ENCODE results near the gene DEF6. TPM values are rescaled to one million over a fixed set of nuclear protein-coding genes. Genes with fewer than 3 reads are reported as not detected.

The DEF6 gene
- total and polyA plus RNA-seq, 2 of the 13 experiments (the other 11 are each of a cell fraction or from before 2014, with no cell fraction given) = 5.2 to 10.0 TPM

DNA sequence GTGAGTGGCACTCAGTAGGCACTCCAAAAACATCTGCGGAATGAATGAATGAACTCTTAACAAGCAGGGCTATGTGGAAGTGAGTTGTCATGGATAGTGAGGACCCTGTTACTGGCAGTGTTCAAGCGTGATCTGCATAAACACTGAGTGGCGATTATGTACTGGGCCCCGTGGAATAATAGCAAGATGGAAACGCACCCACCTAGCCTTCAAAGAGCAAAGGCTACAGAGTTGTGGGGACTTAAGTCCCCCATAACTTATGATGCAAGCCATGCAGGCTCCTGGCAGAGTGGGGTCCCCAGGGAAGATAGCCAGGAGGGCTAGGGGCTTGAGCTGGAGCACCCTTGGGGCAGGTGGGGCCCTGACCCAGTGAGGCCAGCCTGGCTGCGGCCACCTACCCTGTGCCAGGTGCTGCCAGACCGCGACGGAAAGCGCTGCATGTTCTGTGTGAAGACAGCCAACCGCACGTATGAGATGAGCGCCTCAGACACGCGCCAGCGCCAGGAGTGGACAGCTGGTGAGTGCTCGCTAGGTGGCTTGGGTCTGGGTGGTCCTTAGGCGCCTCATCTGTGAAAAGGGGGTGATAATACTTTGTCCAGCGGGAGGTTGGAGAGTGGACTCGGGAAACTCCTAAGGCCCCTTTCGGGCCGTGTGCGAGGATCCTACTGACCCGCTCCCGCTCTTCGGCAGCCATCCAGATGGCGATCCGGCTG, 20.0 kb downstream of the DEF6 start (continued):
- TF ChIP-seq, protein P1, sequence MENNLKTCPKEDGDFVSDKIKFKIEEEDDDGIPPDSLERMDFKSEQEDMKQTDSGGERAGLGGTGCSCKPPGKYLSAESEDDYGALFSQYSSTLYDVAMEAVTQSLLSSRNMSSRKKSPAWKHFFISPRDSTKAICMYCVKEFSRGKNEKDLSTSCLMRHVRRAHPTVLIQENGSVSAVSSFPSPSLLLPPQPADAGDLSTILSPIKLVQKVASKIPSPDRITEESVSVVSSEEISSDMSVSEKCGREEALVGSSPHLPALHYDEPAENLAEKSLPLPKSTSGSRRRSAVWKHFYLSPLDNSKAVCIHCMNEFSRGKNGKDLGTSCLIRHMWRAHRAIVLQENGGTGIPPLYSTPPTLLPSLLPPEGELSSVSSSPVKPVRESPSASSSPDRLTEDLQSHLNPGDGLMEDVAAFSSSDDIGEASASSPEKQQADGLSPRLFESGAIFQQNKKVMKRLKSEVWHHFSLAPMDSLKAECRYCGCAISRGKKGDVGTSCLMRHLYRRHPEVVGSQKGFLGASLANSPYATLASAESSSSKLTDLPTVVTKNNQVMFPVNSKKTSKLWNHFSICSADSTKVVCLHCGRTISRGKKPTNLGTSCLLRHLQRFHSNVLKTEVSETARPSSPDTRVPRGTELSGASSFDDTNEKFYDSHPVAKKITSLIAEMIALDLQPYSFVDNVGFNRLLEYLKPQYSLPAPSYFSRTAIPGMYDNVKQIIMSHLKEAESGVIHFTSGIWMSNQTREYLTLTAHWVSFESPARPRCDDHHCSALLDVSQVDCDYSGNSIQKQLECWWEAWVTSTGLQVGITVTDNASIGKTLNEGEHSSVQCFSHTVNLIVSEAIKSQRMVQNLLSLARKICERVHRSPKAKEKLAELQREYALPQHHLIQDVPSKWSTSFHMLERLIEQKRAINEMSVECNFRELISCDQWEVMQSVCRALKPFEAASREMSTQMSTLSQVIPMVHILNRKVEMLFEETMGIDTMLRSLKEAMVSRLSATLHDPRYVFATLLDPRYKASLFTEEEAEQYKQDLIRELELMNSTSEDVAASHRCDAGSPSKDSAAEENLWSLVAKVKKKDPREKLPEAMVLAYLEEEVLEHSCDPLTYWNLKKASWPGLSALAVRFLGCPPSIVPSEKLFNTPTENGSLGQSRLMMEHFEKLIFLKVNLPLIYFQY (CRISPR knock-in tag; IDR thresholded peaks at IDR 0.05; ENCODE audit: borderline replicate concordance) = 0 out of 2 replicates have a peak, but pooled peaks have one; percentile 7
- TF ChIP-seq ZNF614 (CRISPR knock-in tag; IDR thresholded peaks at IDR 0.05; ENCODE audit: borderline replicate concordance) (no peak), PHF5A (CRISPR knock-in tag; IDR thresholded peaks at IDR 0.05; ENCODE audit: low read depth, unreplicated experiment) (no peak), HES4 (CRISPR knock-in tag; IDR thresholded peaks at IDR 0.05; ENCODE audit: borderline replicate concordance) (0 out of 2 replicates have a peak, but pooled peaks have one; percentile 10), ATF7-NPFF (CRISPR knock-in tag; IDR thresholded peaks at IDR 0.05; ENCODE audit: low read depth) (peak; percentile 27; the same call in 1 of the 2 replicates), ZNF777 (CRISPR knock-in tag; IDR thresholded peaks at IDR 0.05) (no peak), SMAD1 (CRISPR knock-in tag; IDR thresholded peaks at IDR 0.05; ENCODE audit: borderline replicate concordance, low read depth) (no peak), SALL2 (CRISPR knock-in tag; IDR thresholded peaks at IDR 0.05) (no peak), ZNF737 (CRISPR knock-in tag; IDR thresholded peaks at IDR 0.05; ENCODE audit: borderline replicate concordance) (0 out of 2 replicates have a peak, but pooled peaks have one; percentile 64), FOXC1 (CRISPR knock-in tag; IDR thresholded peaks at IDR 0.05; ENCODE audit: borderline replicate concordance) (0 out of 2 replicates have a peak, but pooled peaks have one; percentile 15), ZNF34 (CRISPR knock-in tag; IDR thresholded peaks at IDR 0.05; ENCODE audit: borderline replicate concordance) (peak; percentile 78; the same call in 1 of the 2 replicates), SMAD3 (CRISPR knock-in tag; IDR thresholded peaks at IDR 0.05) (0 out of 2 replicates have a peak, but pooled peaks have one; percentile 12), KAT2B (IDR thresholded peaks at IDR 0.05; ENCODE audit: borderline replicate concordance, low read depth, low read length) (no peak), NRL (CRISPR knock-in tag; IDR thresholded peaks at IDR 0.05; ENCODE audit: borderline replicate concordance) (peak; percentile 87; the same call in 1 of the 2 replicates), KLF16 (CRISPR knock-in tag; IDR thresholded peaks at IDR 0.05) (no peak), ZNF589 (CRISPR knock-in tag; conservative IDR thresholded peaks at IDR 0.05) (peak; percentile 76; the same call in 1 of the 2 replicates), PAWR (CRISPR knock-in tag; IDR thresholded peaks at IDR 0.05; ENCODE audit: borderline replicate concordance) (peak; percentile 66; the same call in 1 of the 2 replicates), KLF15 (CRISPR knock-in tag; IDR thresholded peaks at IDR 0.05; ENCODE audit: borderline replicate concordance) (no peak; the same call in 1 of the 2 replicates), ZNF558 (CRISPR knock-in tag; IDR thresholded peaks at IDR 0.05; ENCODE audit: borderline replicate concordance) (peak; percentile 80; the same call in 1 of the 2 replicates), EED (CRISPR knock-in tag; IDR thresholded peaks at IDR 0.05) (no peak; the same call in 1 of the 2 replicates), MED13 (CRISPR knock-in tag; IDR thresholded peaks at IDR 0.05) (no peak), ZNF619 (CRISPR knock-in tag; IDR thresholded peaks at IDR 0.05) (0 out of 2 replicates have a peak, but pooled peaks have one; percentile 53)
- TF ChIP-seq, protein P2, sequence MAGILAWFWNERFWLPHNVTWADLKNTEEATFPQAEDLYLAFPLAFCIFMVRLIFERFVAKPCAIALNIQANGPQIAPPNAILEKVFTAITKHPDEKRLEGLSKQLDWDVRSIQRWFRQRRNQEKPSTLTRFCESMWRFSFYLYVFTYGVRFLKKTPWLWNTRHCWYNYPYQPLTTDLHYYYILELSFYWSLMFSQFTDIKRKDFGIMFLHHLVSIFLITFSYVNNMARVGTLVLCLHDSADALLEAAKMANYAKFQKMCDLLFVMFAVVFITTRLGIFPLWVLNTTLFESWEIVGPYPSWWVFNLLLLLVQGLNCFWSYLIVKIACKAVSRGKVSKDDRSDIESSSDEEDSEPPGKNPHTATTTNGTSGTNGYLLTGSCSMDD (CRISPR knock-in tag; IDR thresholded peaks at IDR 0.05) = 0 out of 2 replicates have a peak, but pooled peaks have one; percentile 27
- TF ChIP-seq, protein P3, sequence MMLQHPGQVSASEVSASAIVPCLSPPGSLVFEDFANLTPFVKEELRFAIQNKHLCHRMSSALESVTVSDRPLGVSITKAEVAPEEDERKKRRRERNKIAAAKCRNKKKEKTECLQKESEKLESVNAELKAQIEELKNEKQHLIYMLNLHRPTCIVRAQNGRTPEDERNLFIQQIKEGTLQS (CRISPR knock-in tag; IDR thresholded peaks at IDR 0.05) = 0 out of 2 replicates have a peak, but pooled peaks have one; percentile 6

Measured in HepG2 (cell line).